ENCODE measurements around the gene SACM1L.
"Not testable (repeated sequence)": the region's sequence is repeated elsewhere in the genome, so short reads cannot be mapped to it uniquely, and the experiment has no call there.

SACM1L gene

GRCh38 chr3:45676325-45677032 is 12.7 kb upstream of the SACM1L start:
- ATAC-seq (replicated peaks) (peak; percentile 51), DNase-seq (no peak)
- H3K27ac Mint-ChIP-seq = peak overlapping the region; percentile 89 to 95
- H3K4me1 Mint-ChIP-seq (ENCODE audit: low read depth in 2 of 2) = peaks cover 14 to 17% of the 10 kb centered on the region in 2 donors
- H3K4me3 Mint-ChIP-seq = peak overlapping the region; percentile 74 to 77
- peaks cover 19% of the 10 kb centered on the region for H3K36me3 Mint-ChIP-seq (ENCODE audit: insufficient read depth)
- H3K9me3 Mint-ChIP-seq = no peaks in the 10 kb centered on the region
- no peaks in the 10 kb centered on the region for H3K27me3 Mint-ChIP-seq

DNA sequence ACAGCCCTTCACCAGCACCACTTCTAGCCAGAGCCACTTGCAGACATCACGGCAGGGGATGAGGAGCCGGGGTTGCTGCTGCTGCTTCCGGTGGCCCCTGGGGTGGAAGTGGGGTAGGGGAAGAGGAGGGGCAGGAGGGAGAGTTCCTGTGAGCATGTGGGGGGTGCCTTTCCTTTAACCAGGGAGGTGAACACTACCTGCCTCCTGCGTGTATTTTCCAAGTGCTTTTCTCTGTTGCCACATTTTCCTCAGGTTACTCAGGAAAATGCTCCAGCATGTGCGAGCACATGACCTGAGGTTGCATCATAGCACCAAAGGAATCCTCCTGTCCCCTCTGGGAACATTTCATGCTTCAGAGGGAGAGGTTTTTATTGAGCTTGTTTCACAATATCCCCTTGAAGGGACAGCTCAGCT is 12.2 kb upstream of the SACM1L start:
- ATAC-seq (replicated peaks) (peak; percentile 99), DNase-seq (peak; percentile 48 to 55 (median 52))
- H3K36me3 Mint-ChIP-seq (ENCODE audit: insufficient read depth) = peaks cover 19% of the 10 kb centered on the region
- H3K9me3 Mint-ChIP-seq = no peaks in the 10 kb centered on the region
- H3K27me3 Mint-ChIP-seq = no peaks in the 10 kb centered on the region
- H3K27ac Mint-ChIP-seq = peak overlapping the region; percentile 89 to 95
- peaks cover 14 to 17% of the 10 kb centered on the region in 2 donors for H3K4me1 Mint-ChIP-seq (ENCODE audit: low read depth in 2 of 2)
- peak overlapping the region; percentile 74 to 77 for H3K4me3 Mint-ChIP-seq

DNA sequence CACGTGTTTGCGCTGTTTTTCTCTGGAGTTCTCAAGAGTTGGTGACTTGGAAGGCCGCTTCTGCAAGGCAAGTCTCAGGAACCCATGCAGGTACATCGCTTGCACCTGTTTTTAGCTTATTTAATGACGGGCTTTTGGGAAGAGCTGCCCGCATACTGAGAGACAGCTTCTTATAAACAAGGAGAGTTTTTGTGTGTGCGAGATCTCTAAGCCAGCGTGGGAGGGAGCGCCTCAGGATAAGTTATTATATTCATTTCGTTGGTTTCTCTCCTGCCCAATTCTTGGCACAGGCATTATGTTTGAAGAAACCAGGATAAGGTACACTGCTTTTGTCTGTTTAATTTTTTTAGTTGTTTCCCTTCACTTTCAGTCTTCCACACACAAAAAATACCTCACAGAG is 11.4 kb upstream of the SACM1L start:
- Mint-ChIP-seq H3K4me1 (ENCODE audit: low read depth in 2 of 2) (peaks cover 14 to 17% of the 10 kb centered on the region in 2 donors), H3K27me3 (no peaks in the 10 kb centered on the region), H3K27ac (peak overlapping the region; percentile 64 to 95), H3K36me3 (ENCODE audit: insufficient read depth) (peaks cover 16% of the 10 kb centered on the region), H3K9me3 (no peaks in the 10 kb centered on the region), H3K4me3 (peak overlapping the region in 1 of 2 donors; percentile 20)
- ATAC-seq (replicated peaks) = no peak
- no peak for DNase-seq

DNA sequence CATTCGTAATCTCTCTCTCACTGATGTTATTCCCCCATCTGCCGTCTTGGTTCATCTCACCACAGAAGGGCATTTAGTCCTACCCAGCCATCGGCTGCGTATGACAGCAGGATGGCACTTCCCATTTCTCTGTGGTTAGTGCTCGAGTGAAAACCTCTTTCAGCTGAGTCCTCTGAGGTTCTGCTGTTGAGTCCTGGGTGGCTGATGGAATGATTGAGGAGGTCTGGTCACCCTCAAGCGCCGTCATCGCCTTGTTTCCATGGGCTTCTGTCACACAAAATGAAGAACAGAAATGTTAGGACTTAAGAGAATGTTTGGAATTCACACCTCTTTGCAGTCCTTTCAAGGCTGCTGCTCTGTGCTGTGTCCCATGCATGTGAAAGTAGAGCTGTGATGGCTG is 9.4 kb upstream of the SACM1L start:
- ATAC-seq (replicated peaks) (no peak), DNase-seq (no peak)
- no peaks in the 10 kb centered on the region for H3K27me3 Mint-ChIP-seq
- no peak overlapping the region for H3K4me3 Mint-ChIP-seq
- H3K36me3 Mint-ChIP-seq (ENCODE audit: insufficient read depth) = peaks cover 16% of the 10 kb centered on the region
- no peaks in the 10 kb centered on the region for H3K9me3 Mint-ChIP-seq
- H3K4me1 Mint-ChIP-seq (ENCODE audit: low read depth in 2 of 2) = peaks cover 16 to 21% of the 10 kb centered on the region in 2 donors
- H3K27ac Mint-ChIP-seq = no peak overlapping the region

DNA sequence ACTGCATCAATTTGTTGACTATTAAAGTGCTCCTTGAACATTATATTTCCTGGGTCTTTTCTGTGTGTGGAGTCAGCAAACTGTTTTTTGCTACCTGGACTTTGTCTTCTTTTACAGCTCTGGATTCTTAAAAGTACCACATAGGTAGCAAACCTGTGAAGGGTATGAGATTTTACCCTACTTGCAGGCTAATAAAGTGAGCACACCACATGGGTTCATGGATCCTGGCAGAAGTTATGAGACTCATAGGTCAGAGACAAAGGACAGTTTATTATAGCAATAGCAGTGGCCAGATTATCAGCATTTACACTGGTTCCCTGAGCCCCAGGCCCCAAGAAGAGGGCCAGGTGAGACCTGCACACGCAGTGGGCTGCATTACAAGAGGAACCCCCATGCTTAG is 8.0 kb upstream of the SACM1L start:
- Mint-ChIP-seq H3K36me3 (ENCODE audit: insufficient read depth) (peaks cover 10% of the 10 kb centered on the region), H3K27me3 (no peaks in the 10 kb centered on the region), H3K4me3 (no peak overlapping the region), H3K27ac (no peak overlapping the region), H3K4me1 (ENCODE audit: low read depth in 2 of 2) (peaks cover 15 to 21% of the 10 kb centered on the region in 2 donors), H3K9me3 (no peaks in the 10 kb centered on the region)
- ATAC-seq (replicated peaks) = no peak
- no peak for DNase-seq

DNA sequence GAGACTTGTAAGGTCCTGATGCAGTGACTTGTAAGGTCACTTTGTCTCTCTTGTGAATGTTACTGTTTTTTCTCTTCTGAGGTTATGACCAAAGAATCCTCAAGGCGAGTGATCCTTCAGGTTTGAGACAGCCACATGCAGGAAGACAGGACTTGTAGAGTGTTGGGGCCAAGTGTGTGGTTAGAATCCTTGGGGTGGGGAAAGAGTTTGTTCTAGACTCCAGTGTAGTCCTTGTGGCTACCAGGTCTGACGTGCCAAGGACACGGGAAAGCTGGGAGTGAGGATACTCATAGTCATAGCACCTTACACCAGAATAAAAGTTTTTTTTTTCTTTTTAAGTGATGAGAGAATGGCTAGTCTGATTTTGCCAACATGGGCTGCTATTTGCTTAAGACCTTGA is 7.3 kb upstream of the SACM1L start:
- Mint-ChIP-seq H3K4me1 (ENCODE audit: low read depth in 2 of 2) (peaks cover 10 to 15% of the 10 kb centered on the region in 2 donors), H3K27ac (peak overlapping the region in 1 of 2 donors; percentile 41), H3K36me3 (ENCODE audit: insufficient read depth) (peaks cover 10% of the 10 kb centered on the region), H3K9me3 (no peaks in the 10 kb centered on the region), H3K4me3 (no peak overlapping the region), H3K27me3 (no peaks in the 10 kb centered on the region)
- ATAC-seq (replicated peaks) = no peak
- DNase-seq = no peak

- no peaks in the 10 kb centered on the region for H3K9me3 Mint-ChIP-seq
- no peak overlapping the region for H3K4me3 Mint-ChIP-seq
- no peaks in the 10 kb centered on the region for H3K27me3 Mint-ChIP-seq
- H3K27ac Mint-ChIP-seq = peak overlapping the region in 1 of 2 donors; percentile 41
- H3K4me1 Mint-ChIP-seq (ENCODE audit: low read depth in 2 of 2) = peaks cover 5 to 10% of the 10 kb centered on the region in 2 donors
- DNase-seq = no peak
- H3K36me3 Mint-ChIP-seq (ENCODE audit: insufficient read depth) = peaks cover 10% of the 10 kb centered on the region
- no peak for ATAC-seq (replicated peaks)
Observed at GRCh38 chr3:45682311-45682710, 6.9 kb upstream of the SACM1L start.

- Mint-ChIP-seq H3K27ac (no peak overlapping the region), H3K4me1 (ENCODE audit: low read depth in 2 of 2) (peaks cover 4 to 5% of the 10 kb centered on the region in 2 donors), H3K4me3 (no peak overlapping the region), H3K36me3 (ENCODE audit: insufficient read depth) (peaks cover 9% of the 10 kb centered on the region), H3K9me3 (no peaks in the 10 kb centered on the region), H3K27me3 (no peaks in the 10 kb centered on the region)
- no peak for DNase-seq
- ATAC-seq (replicated peaks) = no peak
Observed at GRCh38 chr3:45682786-45683185, 6.4 kb upstream of the SACM1L start.

- peaks cover 7 to 9% of the 10 kb centered on the region in 2 donors for H3K4me1 Mint-ChIP-seq (ENCODE audit: low read depth in 2 of 2)
- H3K36me3 Mint-ChIP-seq (ENCODE audit: insufficient read depth) = peaks cover 13% of the 10 kb centered on the region
- DNase-seq (no peak), ATAC-seq (replicated peaks) (no peak)
- peak overlapping the region in 1 of 2 donors; percentile 38 for H3K27ac Mint-ChIP-seq
- H3K9me3 Mint-ChIP-seq = no peaks in the 10 kb centered on the region
- peaks cover 0 to 2% of the 10 kb centered on the region in 2 donors for H3K27me3 Mint-ChIP-seq
- no peak overlapping the region for H3K4me3 Mint-ChIP-seq
Observed at GRCh38 chr3:45683417-45684326, 5.5 kb upstream of the SACM1L start.

DNA sequence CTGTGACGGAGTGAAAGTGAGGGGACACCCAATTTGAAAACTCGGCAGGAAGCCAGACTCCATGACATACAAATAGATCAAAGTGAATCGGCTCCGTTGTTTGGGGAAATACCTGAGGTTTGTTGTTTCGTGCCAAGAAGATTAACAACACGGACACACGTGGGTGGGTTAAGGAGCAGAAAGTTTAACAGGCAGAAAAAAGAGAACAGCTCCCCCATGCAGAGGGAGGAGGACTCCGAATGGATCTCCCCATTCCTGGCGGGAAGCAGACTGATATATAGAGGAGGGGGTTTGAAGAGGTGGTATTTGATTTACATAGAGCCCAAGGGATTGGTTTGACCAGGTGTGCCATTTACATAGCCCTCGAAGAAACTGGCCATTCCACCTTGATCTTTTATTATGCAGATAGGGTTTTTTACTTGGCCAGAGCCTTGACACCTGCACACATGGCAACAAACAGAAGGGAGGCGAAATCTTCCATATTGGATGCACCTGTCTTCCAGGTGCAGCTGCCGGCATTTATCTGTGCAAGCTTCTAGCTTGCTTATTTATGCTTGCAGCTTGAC is 4.8 kb upstream of the SACM1L start:
- H3K4me3 Mint-ChIP-seq = no peak overlapping the region
- H3K4me1 Mint-ChIP-seq (ENCODE audit: low read depth in 2 of 2) = peaks cover 12 to 14% of the 10 kb centered on the region in 2 donors

DNA sequence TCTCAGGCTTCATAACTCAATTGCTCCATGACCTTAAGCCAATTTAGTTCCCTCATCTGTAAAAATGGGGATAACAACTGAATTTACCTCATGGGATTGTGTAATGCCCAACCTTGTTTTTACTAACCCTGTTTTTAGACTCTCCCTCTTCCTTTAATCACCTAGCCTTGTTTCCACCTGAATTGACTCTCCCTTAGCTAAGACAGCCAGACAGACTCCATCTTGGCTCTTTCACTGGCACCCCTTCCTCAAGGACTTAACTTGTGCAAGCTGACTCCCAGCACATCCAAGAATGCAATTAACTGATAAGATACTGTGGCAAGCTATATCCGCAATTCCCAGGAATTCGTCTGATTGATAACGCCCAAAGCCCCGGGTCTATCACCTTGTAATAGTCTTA is 3.5 kb upstream of the SACM1L start:
- H3K4me1 Mint-ChIP-seq (ENCODE audit: low read depth in 2 of 2) = peaks cover 20% of the 10 kb centered on the region in 2 donors

More for the DNA sequence above, 4.8 kb upstream of the SACM1L start:
- H3K27me3 Mint-ChIP-seq = peaks cover 0 to 9% of the 10 kb centered on the region in 2 donors
- DNase-seq (no peak), ATAC-seq (replicated peaks) (no peak)
- no peaks in the 10 kb centered on the region for H3K9me3 Mint-ChIP-seq
- H3K36me3 Mint-ChIP-seq (ENCODE audit: insufficient read depth) = peaks cover 19% of the 10 kb centered on the region
- H3K27ac Mint-ChIP-seq = peak overlapping the region in 1 of 2 donors; percentile 38

DNA sequence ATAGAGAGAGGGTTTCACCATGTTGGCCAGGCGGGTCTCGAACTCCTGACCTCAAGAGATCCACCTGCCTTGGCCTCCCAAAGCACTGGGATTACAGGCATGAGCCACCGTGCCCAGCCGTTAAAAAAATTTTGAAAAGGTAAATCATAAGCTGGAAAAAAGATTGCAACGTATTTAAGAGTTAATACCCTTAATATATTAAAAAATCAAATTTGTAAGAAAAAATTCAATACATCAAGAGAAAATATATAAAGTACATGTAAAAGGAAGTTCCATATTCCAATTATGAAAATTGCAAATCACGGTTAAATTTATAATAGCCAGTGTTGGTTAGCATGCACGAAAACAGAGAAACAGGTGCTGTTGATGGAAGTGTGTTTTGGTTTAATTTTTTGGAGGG is 2.3 kb upstream of the SACM1L start:
- H3K4me3 Mint-ChIP-seq = peak overlapping the region in 1 of 2 donors; percentile 19

More for the DNA sequence above, 3.5 kb upstream of the SACM1L start:
- Mint-ChIP-seq H3K27me3 (peaks cover 0 to 10% of the 10 kb centered on the region in 2 donors), H3K36me3 (ENCODE audit: insufficient read depth) (peaks cover 30% of the 10 kb centered on the region), H3K27ac (peak overlapping the region in 1 of 2 donors; percentile 55)
- ATAC-seq (replicated peaks); DNase-seq; H3K4me3 Mint-ChIP-seq; H3K9me3 Mint-ChIP-seq: not testable (repeated sequence)

GRCh38 chr3:45687828-45688193 is 1.4 kb upstream of the SACM1L start:
- ATAC-seq (replicated peaks) (no peak), DNase-seq (no peak)
- Mint-ChIP-seq H3K36me3 (ENCODE audit: insufficient read depth) (peaks cover 41% of the 10 kb centered on the region), H3K4me3 (peak overlapping the region; percentile 84 to 92), H3K4me1 (ENCODE audit: low read depth in 2 of 2) (peaks cover 38% of the 10 kb centered on the region in 2 donors), H3K27me3 (peaks cover 0 to 10% of the 10 kb centered on the region in 2 donors), H3K27ac (peak overlapping the region; percentile 99 to 100), H3K9me3 (no peaks in the 10 kb centered on the region)

More for the DNA sequence above, 2.3 kb upstream of the SACM1L start:
- ATAC-seq (replicated peaks) (no peak), DNase-seq (no peak)
- peaks cover 30% of the 10 kb centered on the region in 2 donors for H3K4me1 Mint-ChIP-seq (ENCODE audit: low read depth in 2 of 2)
- no peaks in the 10 kb centered on the region for H3K9me3 Mint-ChIP-seq
- H3K36me3 Mint-ChIP-seq (ENCODE audit: insufficient read depth) = peaks cover 32% of the 10 kb centered on the region
- H3K27ac Mint-ChIP-seq = no peak overlapping the region
- H3K27me3 Mint-ChIP-seq = peaks cover 0 to 10% of the 10 kb centered on the region in 2 donors

All from effector memory CD8-positive, alpha-beta T cell (primary cell).